Astrocyte of the spinal cord (primary cell): ENCODE measurements around the gene PRRG3.

ENCODE experiments used
- DNase-seq: peaks from one replicate; pipeline ENCODE4 v3.0.0; 2011; ENCODE audit warnings: low read depth, low spot score
- H3K4me3 ChIP-seq: 2 replicates; pipeline ENCODE4 v1.5.1; 2011; ENCODE audit warnings: low read depth, mild to moderate bottlenecking, low read length, moderate library complexity
- CTCF ChIP-seq: IDR thresholded peaks from 2 replicates; pipeline ENCODE4 v1.5.1; 2012; ENCODE audit warnings: low read depth, mild to moderate bottlenecking, low read length, inconsistent platforms
- in situ Hi-C: cut with HindIII; loops from 2 replicates; pipeline ENCODE4 v1.10.0; 2017; ENCODE audit warnings: low sequenced_read_pairs

Gene PRRG3

GRCh38 chrX:151703487-151703886 is 8.2 kb downstream of the PRRG3 start:
- H3K4me3 ChIP-seq, result no peak overlapping the region
- DNase-seq, result no peak
- in situ Hi-C loops, result no loop called here
- TF ChIP-seq CTCF, result no peak

GRCh38 chrX:151704041-151704663 is 8.9 kb downstream of the PRRG3 start:
- no peak overlapping the region for H3K4me3 ChIP-seq
- TF ChIP-seq CTCF, result no peak
- no peak for DNase-seq
- in situ Hi-C loops, result no loop called here

GRCh38 chrX:151708821-151709220 is 13.6 kb downstream of the PRRG3 start:
- H3K4me3 ChIP-seq, result no peak overlapping the region
- in situ Hi-C loops, result no loop called here
- DNase-seq, result no peak
- TF ChIP-seq CTCF, result no peak

GRCh38 chrX:151710457-151710856 is 15.2 kb downstream of the PRRG3 start:
- DNase-seq, result no peak
- in situ Hi-C loops, result no loop called here
- H3K4me3 ChIP-seq, result no peak overlapping the region
- TF ChIP-seq CTCF, result no peak

- no peak for DNase-seq
- no peak overlapping the region for H3K4me3 ChIP-seq
- TF ChIP-seq CTCF, result no peak
- in situ Hi-C loops, result no loop called here
Observed at GRCh38 chrX:151711154-151711553, 15.9 kb downstream of the PRRG3 start.

- DNase-seq, result no peak
- TF ChIP-seq CTCF, result no peak
- in situ Hi-C loops, result no loop called here
- H3K4me3 ChIP-seq, result no peak overlapping the region
Observed at GRCh38 chrX:151711787-151712186, 16.5 kb downstream of the PRRG3 start.

GRCh38 chrX:151712253-151712652 is 17.0 kb downstream of the PRRG3 start:
- no peak overlapping the region for H3K4me3 ChIP-seq
- in situ Hi-C loops, result no loop called here
- no peak for TF ChIP-seq CTCF
- DNase-seq, result no peak
